GM23248 (cell line): ENCODE data around the gene BARHL2. TPM values are rescaled to one million over a fixed set of nuclear protein-coding genes. Genes with fewer than 3 reads are reported as not detected.

Source experiments
- DNase-seq: peaks from one replicate; pipeline ENCODE4 v3.0.0-alpha.2; 2015
- H2AFZ ChIP-seq: fragments of 200-600 bp; sonication (generic); 2 replicates; pipeline ENCODE4 v1.6.1; 2016; ENCODE audit warnings: antibody characterized with exemption
- H3F3A ChIP-seq: fragments of 200-600 bp; sonication (generic); 2 replicates; pipeline ENCODE4 v1.6.1; 2016; ENCODE audit warnings: mild to moderate bottlenecking, antibody characterized with exemption, mixed run types; ENCODE audit not compliant: insufficient read depth
- H3K27ac ChIP-seq: fragments of 200-600 bp; sonication (generic); 2 replicates; pipeline ENCODE4 v1.5.1; 2016; ENCODE audit warnings: mild to moderate bottlenecking
- H3K27me3 ChIP-seq: fragments of 200-600 bp; sonication (generic); replicated peaks from 2 replicates; pipeline ENCODE4 v1.6.1; 2016; ENCODE audit warnings: mild to moderate bottlenecking; ENCODE audit not compliant: insufficient read depth
- H3K36me3 ChIP-seq: fragments of 200-600 bp; sonication (generic); 2 replicates; pipeline ENCODE4 v1.6.1; 2016; ENCODE audit warnings: low read depth, mild to moderate bottlenecking
- H3K4me1 ChIP-seq: fragments of 200-600 bp; sonication (generic); 2 replicates; pipeline ENCODE4 v1.6.1; 2016; ENCODE audit warnings: mild to moderate bottlenecking; ENCODE audit not compliant: insufficient read depth
- H3K4me2 ChIP-seq: fragments of 200-600 bp; sonication (generic); one replicate; pipeline ENCODE4 v1.6.1; 2016; ENCODE audit warnings: mild to moderate bottlenecking; ENCODE audit not compliant: unreplicated experiment
- H3K4me3 ChIP-seq: fragments of 200-600 bp; sonication (generic); 2 replicates; pipeline ENCODE4 v1.5.1; 2016; ENCODE audit warnings: mild to moderate bottlenecking
- H3K79me2 ChIP-seq: fragments of 200-600 bp; sonication (generic); 2 replicates; pipeline ENCODE4 v1.6.1; 2016; ENCODE audit warnings: mild to moderate bottlenecking; ENCODE audit not compliant: insufficient read depth
- H3K9ac ChIP-seq: fragments of 200-600 bp; sonication (generic); 2 replicates; pipeline ENCODE4 v1.6.1; 2016; ENCODE audit warnings: mild to moderate bottlenecking
- H3K9me2 ChIP-seq: fragments of 200-600 bp; sonication (generic); 2 replicates; pipeline ENCODE4 v1.6.1; 2016; ENCODE audit warnings: mixed run types, mild to moderate bottlenecking, moderate library complexity; ENCODE audit not compliant: insufficient read depth
- H3K9me3 ChIP-seq: fragments of 200-600 bp; sonication (generic); one replicate; pipeline ENCODE4 v1.6.1; 2017; ENCODE audit warnings: low read depth
- H4K20me1 ChIP-seq: fragments of 200-600 bp; sonication (generic); 2 replicates; pipeline ENCODE4 v1.6.0; 2016; ENCODE audit not compliant: insufficient read depth
- EZH2 ChIP-seq: fragments of 200-600 bp; sonication (generic); IDR thresholded peaks from 2 replicates; pipeline ENCODE4 v1.6.1; 2018; ENCODE audit warnings: antibody characterized with exemption, mild to moderate bottlenecking; ENCODE audit not compliant: insufficient read depth, poor library complexity, severe bottlenecking
- EZH2phosphoT487 ChIP-seq: fragments of 200-600 bp; sonication (generic); IDR thresholded peaks from 2 replicates; pipeline ENCODE4 v1.6.1; 2018; ENCODE audit warnings: antibody characterized with exemption, moderate library complexity, mild to moderate bottlenecking, low read depth; ENCODE audit not compliant: insufficient read depth
- WGBS, 2 experiments: methylation state at CpG; one replicate each; pipeline ENCODE4 v1.1.6; 2015 to 2017; ENCODE audit warnings: low lambda C conversion rate in 2 of 2, low coverage in 1 of 2; ENCODE audit errors: missing lambda C conversion rate in 2 of 2; 5-methylcytosine and 5-hydroxymethylcytosine counted together
- in situ Hi-C: fragments of 300-500 bp; cut with MboI; formaldehyde crosslinking; loops from 2 replicates; pipeline ENCODE4 v1.15.0; 2020
- polyA plus RNA-seq: library from polyadenylated mRNA; unstranded; fragments of >200 nt; fragmentation: Nextera tagmentation; extraction: Ambion mirVana; gene quantifications from 2 replicates; pipeline ENCODE4 v1.2.1, GENCODE V29; 2016
- total RNA-seq: library from RNA; depleted of rRNA; stranded (reverse); fragments of >200 nt; shearing (Covaris generic); gene quantifications from 2 replicates; pipeline ENCODE4 v1.2.3, GENCODE V29; 2014

BARHL2 gene
- total and polyA plus RNA-seq, 2 experiments from 2014 or later, result not detected

DNA sequence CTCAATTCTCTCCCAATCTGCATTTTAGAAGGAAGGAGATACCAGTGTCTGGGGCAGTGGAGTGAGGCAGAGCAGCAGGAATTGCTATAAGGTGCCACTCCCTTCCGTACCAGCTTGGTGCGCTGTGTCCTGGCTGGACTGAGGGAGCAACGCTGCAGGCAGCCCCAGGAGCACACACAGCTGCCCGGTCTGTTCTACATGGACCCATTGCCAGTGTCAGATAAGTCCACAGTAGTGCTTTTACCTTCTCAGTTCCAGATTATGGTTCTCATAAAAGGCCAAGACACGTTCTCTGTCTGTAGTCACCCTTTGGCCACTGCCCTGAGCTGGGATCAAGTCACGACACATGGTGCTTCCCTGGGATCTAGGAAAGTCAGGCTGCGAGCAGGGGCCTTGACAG is 44.1 kb upstream of the BARHL2 start:
- H4K20me1 ChIP-seq, result no peaks in the 10 kb centered on the region
- DNase-seq, result no peak
- H3K79me2 ChIP-seq, result no peaks in the 10 kb centered on the region
- H3K9me3 ChIP-seq, result no peaks in the 10 kb centered on the region
- no peak overlapping the region for H3K4me2 ChIP-seq
- H3K9ac ChIP-seq, result no peak overlapping the region
- H2AFZ ChIP-seq, result no peak overlapping the region
- no peaks in the 10 kb centered on the region for H3K9me2 ChIP-seq
- no peak overlapping the region for H3K4me3 ChIP-seq
- H3K4me1 ChIP-seq, result no peaks in the 10 kb centered on the region
- no peak overlapping the region for H3K27ac ChIP-seq
- H3K36me3 ChIP-seq, result no peaks in the 10 kb centered on the region
- no peaks in the 10 kb centered on the region for H3F3A ChIP-seq
- 50 to 54% methylated on average over 7 of the region's 7 CpGs for WGBS, 2 experiments
- H3K27me3 ChIP-seq, result no peaks in the 10 kb centered on the region
- in situ Hi-C loops, result no loop called here
- TF ChIP-seq EZH2 (no peak), EZH2phosphoT487 (no peak)

DNA sequence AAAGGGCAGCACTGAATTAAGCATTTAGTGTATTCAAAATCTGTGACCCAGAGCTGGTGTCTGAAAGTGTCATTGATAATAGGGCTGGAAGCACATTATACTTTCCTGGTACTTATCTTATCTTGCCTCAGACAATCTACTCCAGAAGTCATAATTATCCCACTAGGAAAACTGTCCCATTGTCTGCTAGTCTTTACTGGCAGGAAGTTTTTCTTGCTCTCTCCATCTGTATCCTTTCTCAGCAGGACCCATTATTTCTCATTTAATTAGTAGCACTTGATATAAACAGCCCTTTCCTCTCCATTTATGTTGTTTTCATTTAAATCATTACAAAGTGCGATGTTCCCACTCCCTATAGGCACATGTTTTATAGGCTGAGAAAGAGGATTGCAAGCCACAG is 36.5 kb upstream of the BARHL2 start:
- Histone ChIP-seq H3K27me3 (0 out of 2 replicates have a peak, but pooled peaks cover 5% of the 10 kb centered on the region), H3K79me2 (no peaks in the 10 kb centered on the region), H2AFZ (no peak overlapping the region), H3K27ac (no peak overlapping the region), H3K9me3 (no peaks in the 10 kb centered on the region), H3K36me3 (no peaks in the 10 kb centered on the region), H3K9ac (no peak overlapping the region), H3K4me1 (no peaks in the 10 kb centered on the region), H4K20me1 (no peaks in the 10 kb centered on the region), H3F3A (no peaks in the 10 kb centered on the region), H3K4me2 (no peak overlapping the region), H3K9me2 (no peaks in the 10 kb centered on the region), H3K4me3 (no peak overlapping the region)
- no peak for TF ChIP-seq EZH2
- TF ChIP-seq EZH2phosphoT487, result no peak
- 0 to 6% methylated on average over 1 of the region's 1 CpG for WGBS, 2 experiments
- in situ Hi-C loops, result no loop called here
- DNase-seq, result no peak

DNA sequence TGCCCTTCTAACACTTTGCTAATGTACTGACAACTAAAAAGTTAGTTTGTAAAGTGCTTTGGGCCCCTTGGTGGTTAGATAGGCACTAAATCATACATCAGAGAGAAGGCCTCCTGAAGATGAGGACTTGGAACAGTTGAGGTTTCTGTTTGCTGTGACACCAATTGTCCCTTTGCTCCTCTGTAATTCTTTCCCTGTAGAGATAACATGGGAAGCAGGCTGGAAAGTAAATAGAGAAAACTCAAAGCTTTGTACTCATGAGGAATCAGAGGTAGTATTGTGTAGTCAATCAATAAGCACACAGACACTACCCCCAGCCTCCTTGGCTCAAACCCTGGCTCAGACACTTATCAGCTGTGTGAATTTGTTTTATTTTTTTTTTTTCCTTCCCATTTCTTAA is 31.6 kb upstream of the BARHL2 start:
- H3K4me2 ChIP-seq, result no peak overlapping the region
- H4K20me1 ChIP-seq, result no peaks in the 10 kb centered on the region
- H3K36me3 ChIP-seq, result no peaks in the 10 kb centered on the region
- no peak overlapping the region for H3K4me3 ChIP-seq
- no peaks in the 10 kb centered on the region for H3K4me1 ChIP-seq
- no peak overlapping the region for H3K27ac ChIP-seq
- H3K9me2 ChIP-seq, result no peaks in the 10 kb centered on the region
- no peak overlapping the region for H3K9ac ChIP-seq
- no peaks in the 10 kb centered on the region for H3K79me2 ChIP-seq
- no peaks in the 10 kb centered on the region for H3K9me3 ChIP-seq
- no peak for DNase-seq
- H2AFZ ChIP-seq, result no peak overlapping the region
- in situ Hi-C loops, result no loop called here
- TF ChIP-seq EZH2phosphoT487 (no peak), EZH2 (no peak)
- peaks cover 5% of the 10 kb centered on the region; the same call in 1 of the 2 replicates for H3K27me3 ChIP-seq
- H3F3A ChIP-seq, result no peaks in the 10 kb centered on the region

DNA sequence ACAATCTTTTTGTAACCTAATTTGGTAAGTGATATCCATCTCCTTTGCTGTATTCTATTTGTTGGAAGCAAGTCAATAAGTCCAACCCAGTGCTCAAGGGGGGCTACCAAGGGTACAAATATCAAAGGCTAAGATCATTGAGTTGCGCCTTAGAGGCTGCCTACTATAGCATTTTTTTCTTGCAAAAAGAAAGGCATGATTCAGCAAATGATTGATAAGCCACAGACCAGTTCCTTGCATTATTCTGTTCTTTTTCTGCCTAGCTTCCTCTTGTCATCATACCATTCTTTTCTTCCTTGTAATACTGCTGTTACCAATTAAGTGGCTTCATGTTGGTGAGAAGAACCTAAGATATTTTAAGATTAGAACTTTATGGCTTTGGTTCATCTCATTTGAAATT is 29.8 kb upstream of the BARHL2 start:
- in situ Hi-C loops, result no loop called here
- no peak for DNase-seq
- peaks cover 5% of the 10 kb centered on the region; the same call in 1 of the 2 replicates for H3K27me3 ChIP-seq
- H3F3A ChIP-seq, result no peaks in the 10 kb centered on the region
- no peaks in the 10 kb centered on the region for H3K79me2 ChIP-seq
- H3K9me2 ChIP-seq, result no peaks in the 10 kb centered on the region
- no peaks in the 10 kb centered on the region for H3K9me3 ChIP-seq
- no peaks in the 10 kb centered on the region for H4K20me1 ChIP-seq
- no peak overlapping the region for H3K27ac ChIP-seq
- no peak overlapping the region for H3K4me2 ChIP-seq
- H3K4me1 ChIP-seq, result no peaks in the 10 kb centered on the region
- no peaks in the 10 kb centered on the region for H3K36me3 ChIP-seq
- WGBS, 2 experiments, result 6 to 7% methylated on average over 1 of the region's 1 CpG
- TF ChIP-seq EZH2phosphoT487, result no peak
- no peak for TF ChIP-seq EZH2
- H3K4me3 ChIP-seq, result no peak overlapping the region
- H2AFZ ChIP-seq, result no peak overlapping the region
- H3K9ac ChIP-seq, result no peak overlapping the region

DNA sequence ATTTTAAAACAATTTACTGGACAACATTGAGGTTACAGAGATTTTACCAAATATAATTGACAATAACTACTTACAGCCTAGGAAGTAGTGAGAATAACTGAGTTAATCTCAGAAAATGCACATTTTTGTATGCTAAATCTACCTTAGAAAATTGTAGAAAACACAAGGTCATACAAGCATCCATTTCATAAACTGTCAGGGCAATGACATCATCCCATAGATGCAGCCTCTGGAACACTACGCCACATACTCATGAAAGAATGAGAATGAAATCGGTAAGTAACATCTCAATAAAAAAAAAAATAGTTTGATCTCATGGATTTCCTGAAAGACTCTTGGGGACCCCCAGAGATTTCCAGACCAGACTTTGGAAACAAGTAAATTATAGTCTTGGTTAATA is 28.9 kb upstream of the BARHL2 start:
- Histone ChIP-seq H4K20me1 (no peaks in the 10 kb centered on the region), H3K9ac (no peak overlapping the region), H3K4me3 (no peak overlapping the region), H3K36me3 (no peaks in the 10 kb centered on the region), H3K9me3 (no peaks in the 10 kb centered on the region), H2AFZ (no peak overlapping the region), H3K9me2 (no peaks in the 10 kb centered on the region), H3K4me2 (no peak overlapping the region), H3K27me3 (peaks cover 5% of the 10 kb centered on the region; the same call in 1 of the 2 replicates), H3K79me2 (no peaks in the 10 kb centered on the region), H3K4me1 (no peaks in the 10 kb centered on the region), H3K27ac (no peak overlapping the region), H3F3A (no peaks in the 10 kb centered on the region)
- WGBS, 2 experiments, result 65 to 71% methylated on average over 2 of the region's 2 CpGs
- no peak for TF ChIP-seq EZH2
- TF ChIP-seq EZH2phosphoT487, result no peak
- in situ Hi-C loops, result no loop called here
- no peak for DNase-seq
